Measurements from ENCODE around the gene MEGF11. TPM values are rescaled to one million over a fixed set of nuclear protein-coding genes. Genes with fewer than 3 reads are reported as not detected.
A peak's percentile ranks its signal among the peaks of the same experiment; 100 is the strongest.

The MEGF11 gene
- total RNA-seq, 1 donor from 2014 or later: 0.60 TPM

DNA sequence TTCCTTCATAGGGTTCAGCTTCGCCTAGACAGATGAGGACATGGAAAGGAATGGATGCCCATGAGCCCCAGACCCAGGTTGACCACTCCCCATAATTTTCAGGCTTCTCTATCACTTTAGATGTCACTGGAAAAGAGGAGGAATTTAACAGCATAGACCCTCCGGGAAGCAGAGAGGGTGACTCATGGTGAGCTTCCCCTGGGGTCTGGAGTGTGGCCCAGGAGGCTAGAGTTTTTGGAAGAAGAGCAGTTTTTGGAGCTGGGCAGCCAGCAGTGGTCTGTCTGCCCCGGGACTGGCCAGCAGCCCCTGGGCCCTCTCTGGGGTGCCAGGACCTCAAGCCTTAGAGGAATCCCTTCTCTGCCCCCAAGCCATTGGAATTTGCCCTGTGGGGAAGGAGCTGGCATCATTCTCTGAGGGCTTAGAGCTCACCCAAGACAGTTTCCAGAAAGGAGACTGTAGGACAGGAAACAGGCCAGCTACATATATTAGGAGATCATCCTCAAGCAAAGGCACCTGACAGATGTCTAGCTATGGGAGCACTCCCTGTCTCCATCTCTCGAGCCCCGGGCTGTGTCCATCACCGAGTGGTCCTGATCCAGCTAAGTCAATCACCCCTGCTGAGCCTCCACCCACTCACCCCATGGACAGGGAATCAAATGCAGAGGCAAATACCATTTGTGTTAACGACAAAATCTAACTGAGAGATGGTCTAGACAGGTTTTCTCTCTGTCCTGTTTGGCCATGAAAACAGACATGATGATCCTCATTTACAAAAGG, 67.3 kb downstream of the MEGF11 start:
- no peaks in the 10 kb centered on the region for H3K36me3 Mint-ChIP-seq (ENCODE audit: insufficient read depth)

DNA sequence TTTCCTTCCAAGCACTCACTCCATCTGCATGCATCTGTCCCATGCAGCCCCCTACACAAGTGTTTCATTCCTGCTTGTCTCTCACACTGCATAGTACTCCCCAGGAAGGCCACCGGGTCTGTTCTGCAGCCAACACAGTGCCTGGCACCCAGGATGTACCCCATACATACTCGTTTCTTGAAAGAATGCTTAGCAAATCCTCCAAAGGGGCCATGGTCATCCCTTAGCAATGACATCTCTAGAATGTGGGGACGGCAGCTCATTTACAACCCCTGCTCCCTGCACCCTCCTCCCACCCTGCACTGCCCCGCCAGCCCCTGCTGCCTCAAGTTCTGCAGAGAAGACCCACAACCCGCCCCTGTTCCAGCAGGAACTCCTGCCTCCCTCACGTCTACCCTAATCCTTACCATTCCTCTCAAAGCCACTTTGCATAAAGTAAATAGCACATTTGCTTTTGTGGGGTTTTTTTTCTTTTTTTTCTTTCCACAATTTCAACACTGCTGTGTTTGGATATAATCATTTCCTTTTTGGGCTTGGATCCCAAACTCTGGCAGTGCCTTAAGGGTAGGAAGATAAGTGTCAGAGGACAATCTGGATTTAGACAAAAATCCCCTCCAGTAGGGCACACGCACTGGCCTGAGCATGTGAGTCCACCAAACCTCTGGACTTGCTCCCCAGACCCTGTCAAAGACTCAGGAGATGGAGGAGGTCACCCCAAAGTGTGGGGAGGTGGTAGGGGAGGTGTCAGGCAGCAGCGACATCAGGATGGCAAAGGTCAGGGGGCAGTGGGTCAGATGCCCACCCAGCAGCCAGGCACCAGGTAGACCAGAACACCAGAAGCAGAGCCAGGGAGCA, 68.4 kb downstream of the MEGF11 start:
- H3K27ac Mint-ChIP-seq: no peak overlapping the region
- no peak overlapping the region for H3K4me3 Mint-ChIP-seq (ENCODE audit: low read depth)
- H3K4me1 Mint-ChIP-seq (ENCODE audit: low read depth): peaks cover 1% of the 10 kb centered on the region
- peaks cover 55% of the 10 kb centered on the region for H3K27me3 Mint-ChIP-seq
- no peak for DNase-seq (ENCODE audit: low spot score, unreplicated experiment)
- no peak for TF ChIP-seq CTCF (IDR thresholded peaks at IDR 0.05; ENCODE audit: unreplicated experiment)
- no peaks in the 10 kb centered on the region for H3K9me3 Mint-ChIP-seq (ENCODE audit: low read depth)
- no peaks in the 10 kb centered on the region for H3K36me3 Mint-ChIP-seq (ENCODE audit: insufficient read depth)

More for the DNA sequence above, 67.3 kb downstream of the MEGF11 start:
- no peak for TF ChIP-seq CTCF (IDR thresholded peaks at IDR 0.05; ENCODE audit: unreplicated experiment)
- peaks cover 1% of the 10 kb centered on the region for H3K4me1 Mint-ChIP-seq (ENCODE audit: low read depth)
- no peak for DNase-seq (ENCODE audit: low spot score, unreplicated experiment)
- no peaks in the 10 kb centered on the region for H3K9me3 Mint-ChIP-seq (ENCODE audit: low read depth)
- H3K27me3 Mint-ChIP-seq: peaks cover 49% of the 10 kb centered on the region
- H3K4me3 Mint-ChIP-seq (ENCODE audit: low read depth): no peak overlapping the region
- peak overlapping the region; percentile 23 for H3K27ac Mint-ChIP-seq

GRCh38 chr15:66184492-66184891, 69.1 kb downstream of the MEGF11 start:
- Mint-ChIP-seq H3K27me3 (peaks cover 59% of the 10 kb centered on the region), H3K4me1 (ENCODE audit: low read depth) (peaks cover 1% of the 10 kb centered on the region), H3K9me3 (ENCODE audit: low read depth) (no peaks in the 10 kb centered on the region), H3K36me3 (ENCODE audit: insufficient read depth) (no peaks in the 10 kb centered on the region), H3K4me3 (ENCODE audit: low read depth) (no peak overlapping the region), H3K27ac (no peak overlapping the region)
- DNase-seq (ENCODE audit: low spot score, unreplicated experiment): no peak
- TF ChIP-seq CTCF (IDR thresholded peaks at IDR 0.05; ENCODE audit: unreplicated experiment): no peak

DNA sequence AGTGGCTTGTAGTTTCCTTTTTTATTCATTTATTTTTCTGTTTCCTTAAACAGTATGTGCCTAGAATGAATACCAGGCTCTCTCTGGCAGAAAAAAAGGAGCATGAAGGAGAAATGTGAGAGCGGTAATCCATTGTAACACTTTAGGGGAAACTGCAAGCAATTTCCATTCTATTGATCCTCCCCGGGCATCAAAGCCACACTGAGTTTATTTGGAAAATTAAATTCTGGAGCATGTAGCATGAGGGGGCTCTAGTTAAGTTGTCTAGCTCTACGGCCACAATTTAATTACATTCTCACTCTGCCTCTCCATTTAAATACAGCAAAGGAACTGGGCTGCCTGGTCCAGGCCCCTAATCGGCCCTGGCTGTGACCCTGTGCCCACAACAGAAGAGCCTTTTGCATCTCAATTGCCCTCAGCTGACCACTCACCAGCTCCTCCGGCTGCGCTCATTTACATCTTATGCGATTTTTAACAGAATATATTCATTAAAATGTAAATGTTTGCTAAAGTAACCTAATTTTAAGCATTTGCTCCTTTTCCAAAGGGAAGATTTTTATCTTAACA, 72.9 kb downstream of the MEGF11 start:
- no peak overlapping the region for H3K27ac Mint-ChIP-seq
- DNase-seq (ENCODE audit: low spot score, unreplicated experiment): no peak
- TF ChIP-seq CTCF (IDR thresholded peaks at IDR 0.05; ENCODE audit: unreplicated experiment): no peak

GRCh38 chr15:66178531-66178910, 75.0 kb downstream of the MEGF11 start:
- TF ChIP-seq CTCF (IDR thresholded peaks at IDR 0.05; ENCODE audit: unreplicated experiment): no peak
- Mint-ChIP-seq H3K27ac (no peak overlapping the region), H3K4me1 (ENCODE audit: low read depth) (peaks cover 6% of the 10 kb centered on the region), H3K9me3 (ENCODE audit: low read depth) (no peaks in the 10 kb centered on the region), H3K27me3 (peaks cover 26% of the 10 kb centered on the region), H3K4me3 (ENCODE audit: low read depth) (no peak overlapping the region), H3K36me3 (ENCODE audit: insufficient read depth) (no peaks in the 10 kb centered on the region)
- DNase-seq (ENCODE audit: low spot score, unreplicated experiment): no peak

More for the DNA sequence above, 72.9 kb downstream of the MEGF11 start:
- Mint-ChIP-seq H3K4me3 (ENCODE audit: low read depth) (no peak overlapping the region), H3K36me3 (ENCODE audit: insufficient read depth) (no peaks in the 10 kb centered on the region), H3K9me3 (ENCODE audit: low read depth) (no peaks in the 10 kb centered on the region), H3K4me1 (ENCODE audit: low read depth) (peaks cover 6% of the 10 kb centered on the region), H3K27me3 (peaks cover 46% of the 10 kb centered on the region)
